Astrocyte of the cerebellum (primary cell): ENCODE results near the gene GLIS1.

Source experiments
- DNase-seq: peaks from one replicate; pipeline ENCODE4 v3.0.0-alpha.2; 2011; ENCODE audit warnings: low read depth
- H3K4me3 ChIP-seq: 2 replicates; pipeline ENCODE4 v1.5.1; 2011; ENCODE audit warnings: mild to moderate bottlenecking, low read depth, low read length, moderate library complexity
- in situ Hi-C: cut with HindIII; loops from 2 replicates; pipeline ENCODE4 v1.10.0; 2017; ENCODE audit warnings: low sequenced_read_pairs
- TF ChIP-seq, protein P1 (sequence below): IDR thresholded peaks from 2 replicates; pipeline ENCODE4 v1.5.1; 2012; ENCODE audit warnings: low read length, low read depth, moderate library complexity, mild to moderate bottlenecking; ENCODE audit errors: missing control alignments

Gene GLIS1

GRCh38 chr1:53553734-53554509 is 185.0 kb downstream of the GLIS1 start:
- in situ Hi-C loops = no loop called here
- TF ChIP-seq, protein P1, sequence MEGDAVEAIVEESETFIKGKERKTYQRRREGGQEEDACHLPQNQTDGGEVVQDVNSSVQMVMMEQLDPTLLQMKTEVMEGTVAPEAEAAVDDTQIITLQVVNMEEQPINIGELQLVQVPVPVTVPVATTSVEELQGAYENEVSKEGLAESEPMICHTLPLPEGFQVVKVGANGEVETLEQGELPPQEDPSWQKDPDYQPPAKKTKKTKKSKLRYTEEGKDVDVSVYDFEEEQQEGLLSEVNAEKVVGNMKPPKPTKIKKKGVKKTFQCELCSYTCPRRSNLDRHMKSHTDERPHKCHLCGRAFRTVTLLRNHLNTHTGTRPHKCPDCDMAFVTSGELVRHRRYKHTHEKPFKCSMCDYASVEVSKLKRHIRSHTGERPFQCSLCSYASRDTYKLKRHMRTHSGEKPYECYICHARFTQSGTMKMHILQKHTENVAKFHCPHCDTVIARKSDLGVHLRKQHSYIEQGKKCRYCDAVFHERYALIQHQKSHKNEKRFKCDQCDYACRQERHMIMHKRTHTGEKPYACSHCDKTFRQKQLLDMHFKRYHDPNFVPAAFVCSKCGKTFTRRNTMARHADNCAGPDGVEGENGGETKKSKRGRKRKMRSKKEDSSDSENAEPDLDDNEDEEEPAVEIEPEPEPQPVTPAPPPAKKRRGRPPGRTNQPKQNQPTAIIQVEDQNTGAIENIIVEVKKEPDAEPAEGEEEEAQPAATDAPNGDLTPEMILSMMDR = no peak
- DNase-seq = no peak
- no peak overlapping the region for H3K4me3 ChIP-seq

DNA sequence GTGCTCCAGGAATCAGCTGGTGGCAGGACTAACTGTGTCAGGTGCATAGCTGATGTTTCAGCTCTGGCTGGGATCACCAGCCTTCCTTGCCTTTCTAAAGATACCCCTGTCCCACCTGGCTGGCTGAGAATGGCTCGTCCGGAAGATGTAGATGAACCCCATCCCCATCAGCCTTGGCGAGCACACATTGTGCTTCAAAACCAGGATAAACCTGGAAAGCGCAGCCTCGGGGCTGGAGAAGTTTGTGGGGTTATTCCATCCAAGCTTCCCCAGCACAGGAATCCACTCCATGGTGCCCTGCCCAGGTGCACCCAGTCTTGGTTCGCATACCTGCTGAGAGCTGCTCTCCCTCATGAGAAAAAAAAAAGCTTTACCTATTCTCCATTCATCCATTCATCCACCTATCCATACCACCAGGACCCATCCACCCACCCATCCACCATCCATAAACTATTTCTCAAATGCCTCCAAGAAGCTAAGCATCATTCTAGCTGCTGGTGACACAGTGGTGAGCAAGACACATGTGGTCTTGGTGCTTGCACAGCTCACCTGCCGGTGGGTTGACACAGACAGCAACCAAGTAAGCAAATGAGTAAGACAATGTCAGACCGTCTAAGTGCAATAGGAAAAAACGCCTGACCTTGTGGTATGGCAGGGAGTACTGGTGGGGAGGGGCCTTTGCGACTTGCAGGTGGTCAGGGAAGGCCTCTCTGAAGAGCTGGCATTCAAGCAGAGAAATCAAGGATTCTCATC is 185.8 kb downstream of the GLIS1 start:
- in situ Hi-C loops = no loop called here
- TF ChIP-seq, protein P1 = no peak
- no peak overlapping the region for H3K4me3 ChIP-seq
- DNase-seq = no peak

DNA sequence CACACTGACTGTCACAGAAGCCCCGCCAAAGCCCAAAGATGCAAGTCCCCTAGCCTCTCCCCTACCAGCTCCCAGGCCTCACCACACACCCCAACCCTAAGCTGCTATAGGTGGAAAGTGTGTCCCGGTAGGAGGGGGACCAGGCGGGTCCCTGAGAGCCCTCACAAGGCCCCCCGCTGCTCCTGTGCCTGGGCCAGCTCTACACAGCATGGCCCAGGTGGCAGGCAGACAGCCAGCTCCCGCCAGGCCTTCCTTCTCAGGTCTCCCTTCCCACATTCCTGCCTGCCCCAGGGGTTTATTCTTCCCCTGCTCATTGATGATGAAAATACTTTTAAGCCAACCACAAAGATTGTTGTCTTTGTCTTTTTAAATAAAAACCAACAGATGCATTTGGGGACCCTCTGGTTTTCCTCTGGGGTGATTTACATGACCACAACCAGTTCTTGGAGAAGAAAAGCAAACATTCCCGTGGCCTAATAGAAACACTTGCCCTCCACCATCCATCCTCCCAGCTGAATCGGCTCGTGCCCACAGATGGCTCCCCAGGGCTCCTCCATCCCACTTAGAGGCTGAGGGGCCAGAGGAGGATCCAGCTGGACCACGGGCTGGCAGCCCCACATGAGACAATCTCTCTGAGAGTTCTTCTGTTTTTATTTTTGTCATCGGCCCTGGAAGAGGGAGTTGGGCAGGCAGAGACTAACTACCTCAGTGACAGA is 186.7 kb downstream of the GLIS1 start:
- no peak overlapping the region for H3K4me3 ChIP-seq
- TF ChIP-seq, protein P1 = no peak
- in situ Hi-C loops = no loop called here
- DNase-seq = peak; percentile 89

DNA sequence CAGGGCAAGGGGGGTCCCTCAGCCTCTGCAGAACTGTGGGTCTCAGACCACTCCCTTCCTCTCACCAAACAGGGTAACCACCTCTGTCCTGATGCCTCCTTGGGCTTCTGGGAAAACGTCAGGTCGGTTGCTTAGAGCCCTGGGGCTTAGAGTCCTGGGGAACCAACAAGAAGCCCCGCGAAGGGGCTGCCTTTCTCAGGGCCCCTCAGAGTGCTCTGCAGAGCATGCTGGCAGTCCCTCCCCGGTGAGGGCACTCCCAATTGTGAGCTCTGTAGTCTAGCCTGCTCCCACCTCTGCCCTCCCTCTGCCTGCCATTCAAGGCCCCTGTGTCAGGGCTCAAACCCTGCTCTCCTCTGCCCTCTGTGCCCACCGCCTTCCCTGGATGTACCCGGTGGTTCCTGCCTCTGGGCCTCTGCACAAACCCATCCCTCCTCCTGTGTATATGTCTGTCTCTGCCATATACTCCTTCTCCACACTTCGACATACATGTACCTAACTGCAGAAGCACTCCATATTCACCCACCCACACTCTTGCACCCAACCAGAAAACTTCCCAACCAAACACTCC is 187.5 kb downstream of the GLIS1 start:
- TF ChIP-seq, protein P1 = no peak
- H3K4me3 ChIP-seq = no peak overlapping the region
- in situ Hi-C loops = no loop called here
- no peak for DNase-seq

DNA sequence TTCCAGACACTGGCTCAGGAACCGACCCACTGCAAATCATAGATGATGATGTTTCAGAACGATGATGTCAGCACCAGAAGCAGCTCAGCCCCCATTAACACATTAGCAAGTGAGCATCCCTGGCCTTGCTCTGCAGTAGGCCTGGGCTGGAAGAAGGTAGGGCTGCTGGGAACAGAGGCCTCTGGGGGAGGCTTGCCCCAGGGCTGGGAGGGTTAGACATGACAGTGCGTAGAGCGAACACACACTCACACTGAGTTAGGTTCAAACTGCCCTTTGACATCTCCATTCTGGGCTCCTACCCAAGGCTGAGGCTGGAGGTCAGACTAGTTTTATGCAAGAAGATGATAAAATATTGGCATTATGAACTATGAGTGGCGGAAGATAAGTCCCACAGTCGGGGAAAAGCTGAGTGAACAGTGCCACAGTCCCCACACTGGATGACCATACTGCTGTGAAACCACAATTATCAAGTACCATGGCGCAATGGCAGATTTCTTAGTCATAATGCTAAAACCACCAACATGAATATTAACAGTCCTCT is 188.7 kb downstream of the GLIS1 start:
- in situ Hi-C loops = no loop called here
- DNase-seq = no peak
- TF ChIP-seq, protein P1 = no peak
- H3K4me3 ChIP-seq = no peak overlapping the region

- TF ChIP-seq, protein P1 = no peak
- no peak overlapping the region for H3K4me3 ChIP-seq
- in situ Hi-C loops = no loop called here
- no peak for DNase-seq
These were observed 189.2 kb downstream of the GLIS1 start for GRCh38 chr1:53549781-53550180.
